ENCODE results near the gene FLT3. TPM values are rescaled to one million over a fixed set of nuclear protein-coding genes. Genes with fewer than 3 reads are reported as not detected.

Gene FLT3
- polyA plus RNA-seq, 2 of the 4 experiments (the other 2 are of a cell fraction): not detected

- H3K4me3 ChIP-seq: no peak overlapping the region
- ATAC-seq (peak; percentile 72 to 80; a peak in 5 of 6 replicates), FAIRE-seq (no peak), DNase-seq (ENCODE audit: low read depth in 1 of 2, low spot score in 1 of 2) (peak in 1 of 2 experiments; percentile 5)
- TF ChIP-seq SREBF2 (IDR thresholded peaks at IDR 0.05) (no peak), BHLHE40 (IDR thresholded peaks at IDR 0.05; ENCODE audit: low read depth, low read length) (no peak), PBX3 (IDR thresholded peaks at IDR 0.05) (no peak), MYC (IDR thresholded peaks at IDR 0.05; ENCODE audit: borderline replicate concordance, low read length) (no peak), KDM5A (IDR thresholded peaks at IDR 0.05) (no peak), CBX2 (IDR thresholded peaks at IDR 0.05; ENCODE audit: borderline replicate concordance, low read depth) (no peak), POLR2A (IDR thresholded peaks at IDR 0.05; ENCODE audit: low read length) (no peak)
- no peak overlapping the region for H3K27ac ChIP-seq
- no peak overlapping the region for H3K4me2 ChIP-seq
- H3K9me3 ChIP-seq: no peaks in the 10 kb centered on the region
- no peaks in the 10 kb centered on the region for H3K4me1 ChIP-seq
- 38% methylated on average over 5 of the region's 5 CpGs for WGBS (ENCODE audit: missing lambda C conversion rate)
- CTCF ChIA-PET: interaction anchor here (1.0 to 2.3 kb wide), 3 partner anchors 16 to 639 kb away, joined by 3 to 9 read pairs (median 6); no protein-coding TSS in a partner anchor
- POLR2A ChIA-PET: no interaction called here
Observed at GRCh38 chr13:28000567-28000966, 99.8 kb downstream of the FLT3 start.

DNA sequence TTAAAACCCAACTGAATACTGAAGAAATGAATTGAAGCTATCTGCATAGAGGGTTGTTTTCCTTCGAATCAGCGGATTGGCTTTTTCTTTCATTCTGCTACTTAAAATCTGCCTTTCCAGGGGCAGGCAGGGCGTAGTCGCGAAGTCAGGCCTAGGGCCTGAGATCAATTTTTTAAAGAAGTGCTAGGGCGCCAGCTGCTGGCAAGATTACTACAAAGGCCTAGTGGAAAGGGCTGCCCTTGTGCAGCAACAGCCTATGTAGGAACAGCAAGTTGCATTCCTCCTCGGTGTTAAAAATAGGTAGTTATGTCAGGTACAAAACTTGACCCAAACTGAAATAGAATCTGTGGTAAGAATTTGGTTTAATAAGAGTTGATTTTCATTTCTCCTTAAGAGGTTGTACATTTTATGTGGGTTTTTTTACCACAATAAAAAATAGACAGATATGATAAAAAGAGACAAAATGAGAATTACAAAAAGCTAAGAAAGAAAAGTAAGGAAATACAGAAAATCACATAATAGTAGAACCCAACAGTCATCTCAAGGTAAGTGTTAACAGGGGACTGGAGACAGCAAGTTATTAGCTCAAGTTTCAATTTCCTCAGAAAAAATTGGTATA lies 102.4 kb downstream of the FLT3 start:
- DNase-seq (ENCODE audit: low read depth in 1 of 2, low spot score in 1 of 2) (peak; percentile 12 to 59), FAIRE-seq (no peak), ATAC-seq (peak; percentile 80 to 93; a peak in 5 of 6 replicates)
- 24% methylated on average over 7 of the region's 7 CpGs for WGBS (ENCODE audit: missing lambda C conversion rate)
- CTCF ChIA-PET: interaction anchor here (1.0 to 1.4 kb wide), 5 partner anchors 14 to 639 kb away, joined by 3 to 8 read pairs (median 3); no protein-coding TSS in a partner anchor
- Histone ChIP-seq H3K4me3 (no peak overlapping the region), H3K27ac (no peak overlapping the region), H3K4me2 (no peak overlapping the region), H3K4me1 (no peaks in the 10 kb centered on the region), H3K9me3 (no peaks in the 10 kb centered on the region)
- POLR2A ChIA-PET: no interaction called here
- TF ChIP-seq HMGXB4 (CRISPR knock-in tag; IDR thresholded peaks at IDR 0.05; ENCODE audit: borderline replicate concordance) (no peak), RAD21 (conservative IDR thresholded peaks at IDR 0.05 in 1 of 2, IDR thresholded peaks at IDR 0.05 in 1 of 2) (peak; percentile 52 to 60; a peak in 4 of 5 replicates), SREBF2 (IDR thresholded peaks at IDR 0.05) (no peak), SMC3 (IDR thresholded peaks at IDR 0.05) (peak; percentile 15; the same call in 2 of the 3 replicates)
- TF ChIP-seq, protein P1, sequence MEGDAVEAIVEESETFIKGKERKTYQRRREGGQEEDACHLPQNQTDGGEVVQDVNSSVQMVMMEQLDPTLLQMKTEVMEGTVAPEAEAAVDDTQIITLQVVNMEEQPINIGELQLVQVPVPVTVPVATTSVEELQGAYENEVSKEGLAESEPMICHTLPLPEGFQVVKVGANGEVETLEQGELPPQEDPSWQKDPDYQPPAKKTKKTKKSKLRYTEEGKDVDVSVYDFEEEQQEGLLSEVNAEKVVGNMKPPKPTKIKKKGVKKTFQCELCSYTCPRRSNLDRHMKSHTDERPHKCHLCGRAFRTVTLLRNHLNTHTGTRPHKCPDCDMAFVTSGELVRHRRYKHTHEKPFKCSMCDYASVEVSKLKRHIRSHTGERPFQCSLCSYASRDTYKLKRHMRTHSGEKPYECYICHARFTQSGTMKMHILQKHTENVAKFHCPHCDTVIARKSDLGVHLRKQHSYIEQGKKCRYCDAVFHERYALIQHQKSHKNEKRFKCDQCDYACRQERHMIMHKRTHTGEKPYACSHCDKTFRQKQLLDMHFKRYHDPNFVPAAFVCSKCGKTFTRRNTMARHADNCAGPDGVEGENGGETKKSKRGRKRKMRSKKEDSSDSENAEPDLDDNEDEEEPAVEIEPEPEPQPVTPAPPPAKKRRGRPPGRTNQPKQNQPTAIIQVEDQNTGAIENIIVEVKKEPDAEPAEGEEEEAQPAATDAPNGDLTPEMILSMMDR (IDR thresholded peaks at IDR 0.05): peak; percentile 50

DNA sequence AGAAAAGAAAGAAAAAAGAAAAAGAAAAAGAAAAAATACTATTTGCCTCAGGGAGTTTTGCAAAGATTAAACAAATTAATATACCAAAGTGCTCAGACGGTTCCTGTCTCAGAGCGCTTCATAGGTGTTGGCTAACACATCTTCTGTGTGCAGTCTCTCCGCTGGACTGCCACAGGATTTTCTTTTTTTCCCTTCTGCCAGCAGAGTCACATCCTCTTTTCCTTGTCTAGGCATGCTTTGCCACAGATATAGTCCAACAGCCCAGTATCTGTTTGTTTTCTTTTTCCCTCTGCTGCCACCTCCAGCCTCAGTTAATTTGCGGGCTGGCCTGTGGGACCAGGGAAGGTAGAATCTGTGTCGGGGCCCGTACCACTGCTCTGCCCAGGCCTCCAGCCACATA lies 108.5 kb downstream of the FLT3 start:
- no peak for DNase-seq (ENCODE audit: low read depth in 1 of 2, low spot score in 1 of 2)
- no peak overlapping the region for H3K27ac ChIP-seq
- H3K4me1 ChIP-seq: no peaks in the 10 kb centered on the region
- ChIA-PET CTCF (interaction anchor here (2.2 kb wide), 1 partner anchor 8 kb away, joined by 7 read pairs; no protein-coding TSS in a partner anchor), POLR2A (no interaction called here)
- no peak for ATAC-seq
- FAIRE-seq: no peak
- no peak for TF ChIP-seq HOXA7 (CRISPR knock-in tag; IDR thresholded peaks at IDR 0.05)
- no peak for TF ChIP-seq FOSB (CRISPR knock-in tag; IDR thresholded peaks at IDR 0.05)
- no peak for TF ChIP-seq POLR2A (IDR thresholded peaks at IDR 0.05; ENCODE audit: low read length)
- no peak for TF ChIP-seq MAFK (IDR thresholded peaks at IDR 0.05; ENCODE audit: partially characterized antibody)
- WGBS (ENCODE audit: missing lambda C conversion rate): 61% methylated on average over 6 of the region's 6 CpGs
- H3K4me3 ChIP-seq: no peak overlapping the region
- H3K4me2 ChIP-seq: no peak overlapping the region
- no peaks in the 10 kb centered on the region for H3K9me3 ChIP-seq

Data from A549 (cell line).